ENCODE results near the gene SHANK2. TPM values are rescaled to one million over a fixed set of nuclear protein-coding genes. Genes with fewer than 3 reads are reported as not detected.
"Not testable (repeated sequence)": the region's sequence is repeated elsewhere in the genome, so short reads cannot be mapped to it uniquely, and the experiment has no call there.

Gene SHANK2
- total RNA-seq, 2 donors from 2014 or later = 0.12 to 0.28 TPM

DNA sequence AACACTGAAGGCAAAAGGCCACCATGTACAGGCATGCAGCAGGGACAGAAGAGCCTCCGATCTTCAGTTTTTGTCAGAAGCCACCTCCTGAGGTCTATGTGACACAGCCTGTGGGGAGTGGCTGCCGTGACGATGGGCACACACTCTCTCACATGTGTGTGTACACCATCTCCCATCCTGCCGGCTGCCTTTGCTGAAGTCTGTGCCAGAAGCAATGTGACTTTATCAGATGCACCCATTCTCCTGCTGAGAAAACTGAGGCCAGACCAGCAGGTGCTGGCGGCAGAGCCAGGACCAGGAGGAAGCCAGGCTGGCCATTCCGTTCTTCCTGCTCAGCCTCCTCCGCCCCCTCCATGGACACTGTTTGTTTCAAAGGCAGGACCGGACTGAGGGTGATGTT is 16.7 kb downstream of the SHANK2 start:
- Mint-ChIP-seq H3K36me3 (ENCODE audit: insufficient read depth in 2 of 2) (no peaks in the 10 kb centered on the region), H3K4me3 (no peak overlapping the region), H3K27ac (no peak overlapping the region), H3K27me3 (ENCODE audit: low read depth) (peaks cover under 1% of the 10 kb centered on the region), H3K9me3 (no peaks in the 10 kb centered on the region), H3K4me1 (ENCODE audit: low read depth) (no peaks in the 10 kb centered on the region)
- DNase-seq = no peak
- ATAC-seq (replicated peaks in 1 of 2) = no peak

- not testable (repeated sequence) for H3K27ac Mint-ChIP-seq; H3K4me3 Mint-ChIP-seq; H3K4me1 Mint-ChIP-seq (ENCODE audit: low read depth); DNase-seq; H3K27me3 Mint-ChIP-seq (ENCODE audit: low read depth); ATAC-seq (replicated peaks in 1 of 2); H3K9me3 Mint-ChIP-seq; H3K36me3 Mint-ChIP-seq (ENCODE audit: insufficient read depth in 2 of 2)
Observed at GRCh38 chr11:71233896-71234852, 18.2 kb downstream of the SHANK2 start.

DNA sequence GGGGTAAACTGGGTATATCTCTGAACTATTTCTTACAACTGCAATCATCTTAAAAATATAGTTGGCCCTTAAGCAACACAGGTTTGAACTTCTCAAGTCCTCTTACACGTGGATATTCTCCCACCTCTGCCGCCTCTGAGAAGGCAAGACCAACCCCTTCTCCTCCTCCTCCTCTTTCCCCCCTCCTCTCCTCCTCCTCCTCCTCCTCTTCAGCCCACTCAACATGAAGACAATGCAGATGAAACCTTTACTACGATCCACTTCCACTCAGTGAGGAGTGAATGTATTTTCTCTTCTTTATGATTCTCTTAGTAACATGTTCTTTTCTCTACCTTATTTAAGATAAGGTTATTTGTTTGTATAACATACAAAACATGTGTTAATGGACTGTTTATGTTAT is 20.0 kb downstream of the SHANK2 start:
- Mint-ChIP-seq H3K4me3 (no peak overlapping the region), H3K36me3 (ENCODE audit: insufficient read depth in 2 of 2) (peaks cover 2 to 4% of the 10 kb centered on the region in 2 donors), H3K27ac (no peak overlapping the region), H3K9me3 (peaks cover 5% of the 10 kb centered on the region in 2 donors), H3K27me3 (ENCODE audit: low read depth) (peaks cover 5% of the 10 kb centered on the region), H3K4me1 (ENCODE audit: low read depth) (no peaks in the 10 kb centered on the region)
- no peak for DNase-seq
- no peak for ATAC-seq (replicated peaks in 1 of 2)

- Mint-ChIP-seq H3K27ac (no peak overlapping the region), H3K4me1 (ENCODE audit: low read depth) (no peaks in the 10 kb centered on the region), H3K9me3 (peaks cover 13 to 14% of the 10 kb centered on the region in 2 donors), H3K27me3 (ENCODE audit: low read depth) (peaks cover 5% of the 10 kb centered on the region), H3K4me3 (no peak overlapping the region), H3K36me3 (ENCODE audit: insufficient read depth in 2 of 2) (peaks cover 9 to 11% of the 10 kb centered on the region in 2 donors)
- no peak for ATAC-seq (replicated peaks in 1 of 2)
- no peak for DNase-seq
Observed at GRCh38 chr11:71228961-71229360, 23.4 kb downstream of the SHANK2 start.

DNA sequence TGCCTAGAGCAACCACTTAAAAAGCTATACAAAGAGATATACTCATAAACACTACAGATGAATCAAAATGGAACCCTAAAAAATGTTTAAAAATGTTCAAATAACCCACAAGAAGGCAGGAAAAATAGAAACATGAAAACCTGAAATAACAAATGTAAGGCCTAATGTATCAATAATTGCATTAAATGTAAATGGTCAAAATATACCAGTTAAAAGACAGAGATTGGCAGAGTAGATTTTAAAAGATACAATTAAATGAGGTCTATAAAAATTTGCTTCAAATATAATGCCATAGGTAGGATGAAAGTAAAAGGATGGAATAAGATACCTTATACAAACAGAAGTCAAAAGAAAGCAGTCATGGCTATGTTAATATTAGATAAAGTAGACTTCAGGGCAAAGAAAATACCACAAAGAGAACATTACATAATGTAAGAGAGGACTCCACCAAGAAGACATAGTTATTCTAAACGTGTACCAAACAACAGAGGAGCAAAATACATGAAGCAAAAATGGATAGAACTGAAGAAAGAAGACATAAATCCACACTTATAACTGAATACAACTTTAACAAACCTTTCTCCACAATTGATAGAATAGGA is 25.2 kb downstream of the SHANK2 start:
- Mint-ChIP-seq H3K4me3 (no peak overlapping the region), H3K27ac (no peak overlapping the region), H3K9me3 (peaks cover 13 to 14% of the 10 kb centered on the region in 2 donors), H3K27me3 (ENCODE audit: low read depth) (peaks cover 5% of the 10 kb centered on the region), H3K36me3 (ENCODE audit: insufficient read depth in 2 of 2) (peaks cover 9 to 11% of the 10 kb centered on the region in 2 donors), H3K4me1 (ENCODE audit: low read depth) (no peaks in the 10 kb centered on the region)
- no peak for ATAC-seq (replicated peaks in 1 of 2)
- DNase-seq = no peak

GRCh38 chr11:71223671-71224660 is 28.4 kb downstream of the SHANK2 start:
- H3K36me3 Mint-ChIP-seq (ENCODE audit: insufficient read depth in 2 of 2) = peaks cover 9 to 11% of the 10 kb centered on the region in 2 donors
- ATAC-seq (replicated peaks in 1 of 2) = no peak
- H3K27me3 Mint-ChIP-seq (ENCODE audit: low read depth) = peaks cover 5% of the 10 kb centered on the region
- no peaks in the 10 kb centered on the region for H3K4me1 Mint-ChIP-seq (ENCODE audit: low read depth)
- H3K9me3 Mint-ChIP-seq = peaks cover 13 to 14% of the 10 kb centered on the region in 2 donors
- no peak overlapping the region for H3K4me3 Mint-ChIP-seq
- H3K27ac Mint-ChIP-seq = no peak overlapping the region
- DNase-seq = no peak

DNA sequence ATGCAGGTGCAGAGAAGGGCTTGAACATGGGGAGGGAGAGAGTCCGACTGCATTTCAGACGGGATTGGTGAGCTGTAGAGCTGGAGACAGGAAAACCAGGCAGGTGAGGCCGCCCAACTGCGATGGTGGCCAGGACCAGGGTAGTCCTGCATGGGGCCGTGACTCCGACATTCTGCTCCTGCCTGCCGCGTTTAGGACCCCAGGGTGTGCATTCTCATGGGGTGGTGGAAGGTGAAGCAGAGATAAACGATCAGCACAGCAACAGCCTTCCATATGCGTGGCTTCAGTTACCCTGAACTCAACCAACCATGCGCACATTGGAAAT is 29.3 kb downstream of the SHANK2 start:
- Mint-ChIP-seq H3K27ac (no peak overlapping the region), H3K9me3 (peaks cover 13 to 14% of the 10 kb centered on the region in 2 donors), H3K4me1 (ENCODE audit: low read depth) (no peaks in the 10 kb centered on the region), H3K36me3 (ENCODE audit: insufficient read depth in 2 of 2) (peaks cover 9 to 11% of the 10 kb centered on the region in 2 donors), H3K27me3 (ENCODE audit: low read depth) (peaks cover 5% of the 10 kb centered on the region), H3K4me3 (no peak overlapping the region)
- ATAC-seq (replicated peaks in 1 of 2) (no peak), DNase-seq (no peak)

DNA sequence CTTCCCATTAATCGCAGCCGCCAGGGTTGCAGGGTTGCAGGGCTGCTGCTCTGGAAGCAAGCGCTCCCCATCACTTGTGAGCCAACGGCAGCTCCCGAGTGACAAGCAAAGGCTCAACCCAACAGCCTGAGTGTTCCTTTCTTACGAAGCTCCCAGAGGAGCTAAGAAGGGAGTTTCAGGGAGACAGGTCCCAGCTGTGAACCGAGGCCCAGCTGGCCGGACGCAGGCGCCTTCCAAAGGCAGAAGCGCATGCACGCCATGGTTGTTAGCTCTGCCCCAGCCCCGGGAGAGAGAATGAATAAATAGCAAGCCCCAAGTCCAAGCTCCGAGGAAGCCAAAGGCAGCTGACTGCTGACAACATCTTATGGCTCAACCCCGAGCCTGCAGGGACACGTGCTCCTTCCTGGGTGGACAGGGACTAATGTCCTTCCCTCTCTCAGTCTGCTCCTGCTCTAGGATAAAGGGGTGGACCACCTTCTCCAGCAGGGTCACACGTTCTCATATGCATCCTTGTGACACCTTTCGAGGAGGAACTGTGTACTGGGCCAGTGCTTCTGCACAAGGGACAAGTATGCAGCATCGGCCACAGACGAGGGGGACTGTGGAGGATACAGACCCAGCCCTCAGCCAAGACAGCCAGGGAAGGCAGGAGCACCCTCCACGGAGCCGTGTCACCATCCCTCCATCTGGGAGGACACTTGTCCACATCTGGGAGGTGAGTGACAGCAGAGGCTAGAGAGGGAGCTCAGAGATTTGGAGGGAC is 29.9 kb downstream of the SHANK2 start:
- no peak for DNase-seq
- Mint-ChIP-seq H3K4me3 (no peak overlapping the region), H3K27ac (no peak overlapping the region), H3K9me3 (peaks cover 9 to 11% of the 10 kb centered on the region in 2 donors), H3K27me3 (ENCODE audit: low read depth) (no peaks in the 10 kb centered on the region), H3K4me1 (ENCODE audit: low read depth) (no peaks in the 10 kb centered on the region), H3K36me3 (ENCODE audit: insufficient read depth in 2 of 2) (peaks cover 7 to 8% of the 10 kb centered on the region in 2 donors)
- ATAC-seq (replicated peaks in 1 of 2) = no peak

- Mint-ChIP-seq H3K4me3 (no peak overlapping the region), H3K36me3 (ENCODE audit: insufficient read depth in 2 of 2) (peaks cover 3 to 4% of the 10 kb centered on the region in 2 donors), H3K27ac (no peak overlapping the region), H3K27me3 (ENCODE audit: low read depth) (no peaks in the 10 kb centered on the region), H3K4me1 (ENCODE audit: low read depth) (no peaks in the 10 kb centered on the region), H3K9me3 (peaks cover 4 to 6% of the 10 kb centered on the region in 2 donors)
- no peak for ATAC-seq (replicated peaks in 1 of 2)
- DNase-seq = no peak
Observed at GRCh38 chr11:71221821-71222220, 30.6 kb downstream of the SHANK2 start.

- H3K36me3 Mint-ChIP-seq (ENCODE audit: insufficient read depth in 2 of 2) = peaks cover 2 to 4% of the 10 kb centered on the region in 2 donors
- H3K9me3 Mint-ChIP-seq = peaks cover 3 to 5% of the 10 kb centered on the region in 2 donors
- no peak for ATAC-seq (replicated peaks in 1 of 2)
- no peaks in the 10 kb centered on the region for H3K27me3 Mint-ChIP-seq (ENCODE audit: low read depth)
- no peak overlapping the region for H3K27ac Mint-ChIP-seq
- DNase-seq = no peak
- no peaks in the 10 kb centered on the region for H3K4me1 Mint-ChIP-seq (ENCODE audit: low read depth)
- no peak overlapping the region for H3K4me3 Mint-ChIP-seq
Observed at GRCh38 chr11:71221201-71221600, 31.2 kb downstream of the SHANK2 start.

- H3K36me3 Mint-ChIP-seq (ENCODE audit: insufficient read depth in 2 of 2) = no peaks in the 10 kb centered on the region
- no peaks in the 10 kb centered on the region for H3K27me3 Mint-ChIP-seq (ENCODE audit: low read depth)
- DNase-seq (no peak), ATAC-seq (replicated peaks in 1 of 2) (no peak)
- H3K4me1 Mint-ChIP-seq (ENCODE audit: low read depth) = no peaks in the 10 kb centered on the region
- no peaks in the 10 kb centered on the region for H3K9me3 Mint-ChIP-seq
- no peak overlapping the region for H3K27ac Mint-ChIP-seq
- no peak overlapping the region for H3K4me3 Mint-ChIP-seq
Observed at GRCh38 chr11:71218789-71219499, 33.4 kb downstream of the SHANK2 start.

Data from activated T-cell treated with anti-CD3 and anti-CD28 coated beads, Interleukin-2, amount 50 U/mL, for 72 hours (primary cell).